Measurements from ENCODE around the gene ANKRD28.

The ANKRD28 gene

GRCh38 chr3:15633766-15634598 lies 163.8 kb downstream of the ANKRD28 start:
- Mint-ChIP-seq H3K9me3 (no peaks in the 10 kb centered on the region), H3K27me3 (ENCODE audit: low read depth) (peaks cover 6% of the 10 kb centered on the region), H3K4me1 (peaks cover 86% of the 10 kb centered on the region), H3K27ac (peak overlapping the region; percentile 71 to 93 (median 87)), H3K4me3 (peak overlapping the region in 1 of 3 experiments; percentile 12), H3K36me3 (ENCODE audit: low read depth) (no peaks in the 10 kb centered on the region)
- TF ChIP-seq CTCF (IDR thresholded peaks at IDR 0.05; ENCODE audit: unreplicated experiment in 3 of 3), result no peak

GRCh38 chr3:15633159-15633558 lies 164.6 kb downstream of the ANKRD28 start:
- Mint-ChIP-seq H3K27ac (peak overlapping the region in 2 of 3 experiments; percentile 87 to 93), H3K27me3 (ENCODE audit: low read depth) (peaks cover 6% of the 10 kb centered on the region), H3K4me3 (no peak overlapping the region), H3K36me3 (ENCODE audit: low read depth) (no peaks in the 10 kb centered on the region), H3K9me3 (no peaks in the 10 kb centered on the region), H3K4me1 (peaks cover 78% of the 10 kb centered on the region)
- TF ChIP-seq CTCF (IDR thresholded peaks at IDR 0.05; ENCODE audit: unreplicated experiment in 3 of 3), result no peak

- Mint-ChIP-seq H3K9me3 (no peaks in the 10 kb centered on the region), H3K27me3 (ENCODE audit: low read depth) (peaks cover 6% of the 10 kb centered on the region), H3K4me3 (no peak overlapping the region), H3K27ac (peak overlapping the region; percentile 12 to 93 (median 56)), H3K4me1 (peaks cover 68% of the 10 kb centered on the region), H3K36me3 (ENCODE audit: low read depth) (no peaks in the 10 kb centered on the region)
- TF ChIP-seq CTCF (IDR thresholded peaks at IDR 0.05; ENCODE audit: unreplicated experiment in 3 of 3), result no peak
Measured at GRCh38 chr3:15632212-15632580, 165.6 kb downstream of the ANKRD28 start.

DNA sequence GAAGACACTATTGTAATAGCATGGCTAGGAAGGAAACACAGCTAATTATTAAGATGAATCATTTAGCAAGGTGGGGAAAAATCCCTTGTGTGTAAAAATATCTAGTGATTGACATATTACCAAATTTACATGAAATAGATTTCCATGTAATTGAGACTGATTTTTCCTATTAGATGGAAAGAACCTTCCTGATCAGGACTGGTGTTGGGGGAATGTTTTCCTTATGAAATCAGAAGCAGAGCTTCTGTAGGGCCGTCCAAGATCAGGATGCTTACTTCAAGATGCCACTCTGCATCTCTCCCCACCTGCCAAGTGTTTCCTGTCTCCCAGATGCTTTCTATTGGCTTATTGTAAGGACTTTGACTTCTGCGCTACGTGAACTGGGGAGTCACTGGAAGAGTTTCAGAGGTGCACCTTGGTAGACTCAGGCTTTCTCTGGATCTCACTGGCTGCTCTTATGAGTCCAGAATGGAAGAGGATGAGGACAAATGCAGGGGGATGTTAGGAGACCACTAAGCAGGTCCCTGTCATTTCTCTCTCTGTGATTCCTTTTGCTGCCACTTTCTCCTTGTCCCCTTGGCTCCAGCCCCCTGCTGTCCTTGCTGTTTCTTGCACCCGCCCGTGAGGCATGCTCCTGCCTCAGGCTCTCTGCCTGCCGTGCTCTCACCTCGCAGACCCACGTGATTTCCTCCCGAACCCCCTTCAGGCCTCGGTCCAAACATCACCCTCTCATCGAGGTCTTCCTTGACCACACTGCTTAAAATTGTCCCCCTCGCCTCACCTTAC lies 166.2 kb downstream of the ANKRD28 start:
- Mint-ChIP-seq H3K27me3 (ENCODE audit: low read depth) (peaks cover 6% of the 10 kb centered on the region), H3K9me3 (no peaks in the 10 kb centered on the region), H3K4me1 (peaks cover 64% of the 10 kb centered on the region), H3K36me3 (ENCODE audit: low read depth) (no peaks in the 10 kb centered on the region), H3K27ac (peak overlapping the region; percentile 12 to 93 (median 82)), H3K4me3 (no peak overlapping the region)
- no peak for TF ChIP-seq CTCF (IDR thresholded peaks at IDR 0.05; ENCODE audit: unreplicated experiment in 3 of 3)

GRCh38 chr3:15630646-15631350 lies 167.0 kb downstream of the ANKRD28 start:
- Mint-ChIP-seq H3K36me3 (ENCODE audit: low read depth) (no peaks in the 10 kb centered on the region), H3K27ac (peak overlapping the region; percentile 82 to 93 (median 88)), H3K4me3 (peak overlapping the region; percentile 43 to 67 (median 56)), H3K4me1 (peaks cover 60% of the 10 kb centered on the region), H3K9me3 (no peaks in the 10 kb centered on the region), H3K27me3 (ENCODE audit: low read depth) (peaks cover 5% of the 10 kb centered on the region)
- TF ChIP-seq CTCF (IDR thresholded peaks at IDR 0.05; ENCODE audit: unreplicated experiment in 3 of 3), result no peak
